ENCODE results near the gene N4BP2L1.

GRCh38 chr13:32370805-32371204 lies 57.1 kb downstream of the N4BP2L1 start:
- TF ChIP-seq CTCF (IDR thresholded peaks at IDR 0.05) (no peak), POLR2A (IDR thresholded peaks at IDR 0.05) (no peak)

Measured in thyroid gland (tissue), 4 donors.